Peyer's patch (tissue), 4 donors: ENCODE data around the gene MRPL19. TPM values are rescaled to one million over a fixed set of nuclear protein-coding genes. Genes with fewer than 3 reads are reported as not detected.

Source experiments
- DNase-seq, 3 donors: peaks; one replicate each; pipeline ENCODE4 v3.0.0-alpha.2; 2017 to 2019
- H3K27ac ChIP-seq, 4 donors: fragments of 200-600 bp; sonication (generic); one replicate each; pipeline ENCODE4 v1.5.1; 2016 to 2019
- H3K27me3 ChIP-seq, 2 donors: fragments of 200-600 bp; sonication (generic); one replicate each; pipeline ENCODE4 v1.5.1; 2019
- H3K36me3 ChIP-seq, 3 donors: fragments of 200-600 bp; sonication (generic); one replicate each; pipeline ENCODE4 v1.5.1; 2016 to 2019
- H3K4me1 ChIP-seq, 4 donors: fragments of 200-600 bp; sonication (generic); one replicate each; pipeline ENCODE4 v1.5.1; 2016 to 2019
- H3K4me3 ChIP-seq, 4 donors: fragments of 200-600 bp; sonication (generic); 1 replicate in 3 of 4; 2 replicates in 1 of 4; pipeline ENCODE4 v1.5.1; 2016 to 2019; ENCODE audit warnings: mild to moderate bottlenecking in 1 of 4
- H3K9me3 ChIP-seq, 4 donors: fragments of 200-600 bp; sonication (generic); one replicate each; pipeline ENCODE4 v1.5.1; 2016 to 2019; ENCODE audit warnings: mild to moderate bottlenecking in 1 of 4
- CTCF ChIP-seq, 6 experiments: fragments of 450-650 bp in 4 of 6; fragments of 200-600 bp in 2 of 6; sonication (generic) in 1 of 6; IDR thresholded peaks; one replicate each; pipeline ENCODE4 v1.5.1; 2017 to 2019; ENCODE audit warnings: antibody characterized with exemption in 6 of 6, mild to moderate bottlenecking in 3 of 6, moderate library complexity in 1 of 6
- POLR2A ChIP-seq, 2 donors: fragments of 450-650 bp; IDR thresholded peaks; one replicate each; pipeline ENCODE4 v1.5.1; 2017; ENCODE audit warnings: antibody characterized with exemption in 2 of 2, mild to moderate bottlenecking in 2 of 2, moderate library complexity in 2 of 2
- total RNA-seq, 4 donors: library from RNA; depleted of rRNA; stranded (reverse); fragments of >200 nt; gene quantifications; one replicate each; pipeline ENCODE4 v1.1.0, GENCODE V29; 2016

Gene MRPL19
- total RNA-seq = 10 to 100 TPM; 20.6 to 61.1 (median 26.8) TPM

- Histone ChIP-seq H3K4me3 (peak within 1 kb of the TSS; percentile 78 to 97 (median 91)), H3K4me1 (peaks cover 0 to 17% (median 3%) of the 10 kb centered on the region in 4 donors), H3K9me3 (no peaks in the 10 kb centered on the region), H3K36me3 (peaks cover 0 to 18% (median 0%) of the 10 kb centered on the region in 3 donors), H3K27ac (peak within 1 kb of the TSS; percentile 59 to 87 (median 67)), H3K27me3 (no peaks in the 10 kb centered on the region)
- DNase-seq = peak; percentile 80 to 94 (median 89)
- TF ChIP-seq POLR2A (IDR thresholded peaks at IDR 0.05) (peak in 1 of 2 donors; percentile 40), CTCF (IDR thresholded peaks at IDR 0.05) (peak in 3 of 6 experiments; percentile 6 to 21 (median 11))
These were observed at the start of gene MRPL19 for GRCh38 chr2:75646583-75647425. Gene MRPL19 (plus strand): TSS chr2:75646783. CDS start chr2:75646808, 25 bp downstream.

- Histone ChIP-seq H3K36me3 (no peaks in the 10 kb centered on the region), H3K4me3 (no peak overlapping the region), H3K27me3 (no peaks in the 10 kb centered on the region), H3K27ac (no peak overlapping the region), H3K9me3 (no peaks in the 10 kb centered on the region), H3K4me1 (peaks cover 0 to 8% (median 0%) of the 10 kb centered on the region in 4 donors)
- DNase-seq = no peak
- TF ChIP-seq CTCF (IDR thresholded peaks at IDR 0.05) = no peak
- TF ChIP-seq POLR2A (IDR thresholded peaks at IDR 0.05) = no peak
These were observed 49.8 kb upstream of the MRPL19 start for GRCh38 chr2:75596784-75597183.

GRCh38 chr2:75597949-75598348 lies 48.6 kb upstream of the MRPL19 start:
- no peak for TF ChIP-seq CTCF (IDR thresholded peaks at IDR 0.05)
- TF ChIP-seq POLR2A (IDR thresholded peaks at IDR 0.05) = no peak

GRCh38 chr2:75598589-75599155 lies 47.9 kb upstream of the MRPL19 start:
- Histone ChIP-seq H3K27ac (no peak overlapping the region), H3K27me3 (no peaks in the 10 kb centered on the region), H3K36me3 (no peaks in the 10 kb centered on the region), H3K4me1 (peaks cover 0 to 21% (median 1%) of the 10 kb centered on the region in 4 donors), H3K4me3 (no peak overlapping the region), H3K9me3 (no peaks in the 10 kb centered on the region)
- no peak for DNase-seq
- TF ChIP-seq CTCF (IDR thresholded peaks at IDR 0.05) (no peak), POLR2A (IDR thresholded peaks at IDR 0.05) (no peak)

More at GRCh38 chr2:75597949-75598348, 48.6 kb upstream of the MRPL19 start:
- Histone ChIP-seq H3K27ac (no peak overlapping the region), H3K4me1 (peaks cover 0 to 16% (median 1%) of the 10 kb centered on the region in 4 donors), H3K9me3 (no peaks in the 10 kb centered on the region), H3K27me3 (no peaks in the 10 kb centered on the region), H3K36me3 (no peaks in the 10 kb centered on the region), H3K4me3 (no peak overlapping the region)
- no peak for DNase-seq

- TF ChIP-seq CTCF (IDR thresholded peaks at IDR 0.05) (no peak), POLR2A (IDR thresholded peaks at IDR 0.05) (no peak)
- peaks cover 0 to 22% (median 1%) of the 10 kb centered on the region in 4 donors for H3K4me1 ChIP-seq
- DNase-seq = no peak
- no peak overlapping the region for H3K4me3 ChIP-seq
- no peaks in the 10 kb centered on the region for H3K36me3 ChIP-seq
- H3K27me3 ChIP-seq = no peaks in the 10 kb centered on the region
- no peaks in the 10 kb centered on the region for H3K9me3 ChIP-seq
- peak overlapping the region in 1 of 4 donors; percentile 41 for H3K27ac ChIP-seq
These were observed 46.0 kb upstream of the MRPL19 start for GRCh38 chr2:75600461-75601011.
